Measurements from ENCODE around the gene RAD23B. TPM values are rescaled to one million over a fixed set of nuclear protein-coding genes. Genes with fewer than 3 reads are reported as not detected.
"Not testable (repeated sequence)": the region's sequence is repeated elsewhere in the genome, so short reads cannot be mapped to it uniquely, and the experiment has no call there.

The RAD23B gene
- total RNA-seq, 1 donor from 2014 or later, result 82.8 TPM

GRCh38 chr9:107258919-107259318 lies 24.2 kb upstream of the RAD23B start:
- no peak for DNase-seq (ENCODE audit: low read depth)
- TF ChIP-seq CTCF (conservative IDR thresholded peaks at IDR 0.05; ENCODE audit: low read depth, low read length), result no peak
- no peak overlapping the region for H3K4me3 ChIP-seq (ENCODE audit: low read depth, low read length)

GRCh38 chr9:107259751-107260313 lies 23.2 kb upstream of the RAD23B start:
- DNase-seq (ENCODE audit: low read depth); H3K4me3 ChIP-seq (ENCODE audit: low read depth, low read length): not testable (repeated sequence)

GRCh38 chr9:107260437-107261081 lies 22.5 kb upstream of the RAD23B start:
- peak; percentile 1 for TF ChIP-seq CTCF (conservative IDR thresholded peaks at IDR 0.05; ENCODE audit: low read depth, low read length)
- no peak for DNase-seq (ENCODE audit: low read depth)
- no peak overlapping the region for H3K4me3 ChIP-seq (ENCODE audit: low read depth, low read length)

- no peak for DNase-seq (ENCODE audit: low read depth)
- TF ChIP-seq CTCF (conservative IDR thresholded peaks at IDR 0.05; ENCODE audit: low read depth, low read length), result no peak
- H3K4me3 ChIP-seq (ENCODE audit: low read depth, low read length), result no peak overlapping the region
These were observed 22.0 kb upstream of the RAD23B start for GRCh38 chr9:107261106-107261505.

- no peak for TF ChIP-seq CTCF (conservative IDR thresholded peaks at IDR 0.05; ENCODE audit: low read depth, low read length)
- DNase-seq (ENCODE audit: low read depth), result no peak
- no peak overlapping the region for H3K4me3 ChIP-seq (ENCODE audit: low read depth, low read length)
These were observed 19.8 kb upstream of the RAD23B start for GRCh38 chr9:107263289-107263688.

- no peak overlapping the region for H3K4me3 ChIP-seq (ENCODE audit: low read depth, low read length)
- no peak for TF ChIP-seq CTCF (conservative IDR thresholded peaks at IDR 0.05; ENCODE audit: low read depth, low read length)
- DNase-seq (ENCODE audit: low read depth), result no peak
These were observed 16.3 kb upstream of the RAD23B start for GRCh38 chr9:107266624-107267368.

- no peak for DNase-seq (ENCODE audit: low read depth)
- H3K4me3 ChIP-seq (ENCODE audit: low read depth, low read length), result no peak overlapping the region
- TF ChIP-seq CTCF (conservative IDR thresholded peaks at IDR 0.05; ENCODE audit: low read depth, low read length), result no peak
These were observed 14.5 kb upstream of the RAD23B start for GRCh38 chr9:107268560-107268959.

All from epithelial cell of proximal tubule (primary cell).